ENCODE measurements around the gene SDHC. TPM values are rescaled to one million over a fixed set of nuclear protein-coding genes. Genes with fewer than 3 reads are reported as not detected.
A peak's percentile ranks its signal among the peaks of the same experiment; 100 is the strongest.

The SDHC gene
- total and polyA plus RNA-seq, 4 donors, result 44.3 to 247 (median 96.7) TPM

- Histone ChIP-seq H3K27ac (ENCODE audit: low read depth in 1 of 2, low read length in 2 of 2) (no peak overlapping the region), H3K9me3 (ENCODE audit: control insufficient read depth in 4 of 4, low read length in 3 of 4) (no peaks in the 10 kb centered on the region), H3K4me1 (ENCODE audit: control insufficient read depth in 4 of 4, insufficient read depth in 4 of 4, low read length in 3 of 4) (peaks cover 1 to 14% (median 10%) of the 10 kb centered on the region in 4 donors), H3K4me3 (ENCODE audit: low read depth in 1 of 3, low read length in 3 of 3) (no peak overlapping the region), H3K27me3 (ENCODE audit: control insufficient read depth in 4 of 4, insufficient read depth in 4 of 4, low read length in 3 of 4) (no peaks in the 10 kb centered on the region), H3K36me3 (ENCODE audit: control insufficient read depth in 4 of 4, insufficient read depth in 3 of 4, low read depth in 1 of 4, low read length in 3 of 4) (peaks cover 2 to 13% (median 10%) of the 10 kb centered on the region in 4 donors), H3K9ac (ENCODE audit: low read depth in 1 of 2, low read length in 2 of 2) (no peak overlapping the region)
- TF ChIP-seq RAD21 (IDR thresholded peaks at IDR 0.05) (no peak), FOXA2 (IDR thresholded peaks at IDR 0.05) (no peak), REST (IDR thresholded peaks at IDR 0.05) (no peak), SP1 (IDR thresholded peaks at IDR 0.05) (no peak), GABPA (IDR thresholded peaks at IDR 0.05 in 1 of 2, conservative IDR thresholded peaks at IDR 0.05 in 1 of 2) (no peak), ZBTB33 (IDR thresholded peaks at IDR 0.05) (no peak), HNF4G (IDR thresholded peaks at IDR 0.05) (no peak), FOXA1 (IDR thresholded peaks at IDR 0.05) (no peak), CTCF (IDR thresholded peaks at IDR 0.05; ENCODE audit: low read depth, low read length, missing input control) (no peak), TAF1 (conservative IDR thresholded peaks at IDR 0.05) (no peak)
- DNase-seq (ENCODE audit: low spot score), result no peak
Measured at GRCh38 chr1:161365207-161365606, 51.0 kb downstream of the SDHC start.

GRCh38 chr1:161367684-161368400 lies 53.7 kb downstream of the SDHC start, which contains the start of gene CFAP126:
Gene CFAP126, minus strand, starts transcription at chr1:161367876. Its CDS starts 8 bp downstream, at chr1:161367868.
- 10% methylated on average over 6 of the region's 6 CpGs for WGBS
- peaks cover 2 to 13% (median 8%) of the 10 kb centered on the region in 4 donors for H3K36me3 ChIP-seq (ENCODE audit: control insufficient read depth in 4 of 4, insufficient read depth in 3 of 4, low read depth in 1 of 4, low read length in 3 of 4)
- peak within 1 kb of the TSS; percentile 68 to 73 for H3K9ac ChIP-seq (ENCODE audit: low read depth in 1 of 2, low read length in 2 of 2)
- TF ChIP-seq ZBTB33 (IDR thresholded peaks at IDR 0.05), result no peak
- no peak for TF ChIP-seq NR2F2 (IDR thresholded peaks at IDR 0.05)
- peak; percentile 19 for TF ChIP-seq MAX (IDR thresholded peaks at IDR 0.05)
- TF ChIP-seq TAF1 (conservative IDR thresholded peaks at IDR 0.05), result no peak
- TF ChIP-seq EGR1 (IDR thresholded peaks at IDR 0.05; ENCODE audit: low read depth in 2 of 2), result no peak
- peak; percentile 22 for TF ChIP-seq FOXA1 (IDR thresholded peaks at IDR 0.05)
- peak; percentile 35 for TF ChIP-seq SP1 (IDR thresholded peaks at IDR 0.05)
- TF ChIP-seq RAD21 (IDR thresholded peaks at IDR 0.05), result peak; percentile 73 to 78
- TF ChIP-seq REST (IDR thresholded peaks at IDR 0.05), result peak; percentile 32
- peak; percentile 46 to 77 for TF ChIP-seq HNF4A (conservative IDR thresholded peaks at IDR 0.05)
- peak in 1 of 2 donors; percentile 7 for TF ChIP-seq JUND (IDR thresholded peaks at IDR 0.05)
- TF ChIP-seq FOXA2 (IDR thresholded peaks at IDR 0.05), result peak; percentile 78
- no peak for TF ChIP-seq HNF4G (IDR thresholded peaks at IDR 0.05)
- TF ChIP-seq RXRA (IDR thresholded peaks at IDR 0.05), result peak; percentile 6 to 50
- no peak for TF ChIP-seq ATF3 (IDR thresholded peaks at IDR 0.05)

More at GRCh38 chr1:161367684-161368400, 53.7 kb downstream of the SDHC start, which contains the start of gene CFAP126:
- Histone ChIP-seq H3K27ac (ENCODE audit: low read depth in 1 of 2, low read length in 2 of 2) (peak within 1 kb of the TSS; percentile 68 to 72), H3K4me3 (ENCODE audit: low read depth in 1 of 3, low read length in 3 of 3) (no peak within 1 kb of the TSS), H3K27me3 (ENCODE audit: control insufficient read depth in 4 of 4, insufficient read depth in 4 of 4, low read length in 3 of 4) (no peaks in the 10 kb centered on the region), H3K4me1 (ENCODE audit: control insufficient read depth in 4 of 4, insufficient read depth in 4 of 4, low read length in 3 of 4) (peaks cover 1 to 14% (median 10%) of the 10 kb centered on the region in 4 donors), H3K9me3 (ENCODE audit: control insufficient read depth in 4 of 4, low read length in 3 of 4) (no peaks in the 10 kb centered on the region)
- DNase-seq (ENCODE audit: low spot score), result peak; percentile 43

Measured in liver (tissue), 9 donors.